Measurements from ENCODE around the gene KRTAP2-4.

KRTAP2-4 gene

DNA sequence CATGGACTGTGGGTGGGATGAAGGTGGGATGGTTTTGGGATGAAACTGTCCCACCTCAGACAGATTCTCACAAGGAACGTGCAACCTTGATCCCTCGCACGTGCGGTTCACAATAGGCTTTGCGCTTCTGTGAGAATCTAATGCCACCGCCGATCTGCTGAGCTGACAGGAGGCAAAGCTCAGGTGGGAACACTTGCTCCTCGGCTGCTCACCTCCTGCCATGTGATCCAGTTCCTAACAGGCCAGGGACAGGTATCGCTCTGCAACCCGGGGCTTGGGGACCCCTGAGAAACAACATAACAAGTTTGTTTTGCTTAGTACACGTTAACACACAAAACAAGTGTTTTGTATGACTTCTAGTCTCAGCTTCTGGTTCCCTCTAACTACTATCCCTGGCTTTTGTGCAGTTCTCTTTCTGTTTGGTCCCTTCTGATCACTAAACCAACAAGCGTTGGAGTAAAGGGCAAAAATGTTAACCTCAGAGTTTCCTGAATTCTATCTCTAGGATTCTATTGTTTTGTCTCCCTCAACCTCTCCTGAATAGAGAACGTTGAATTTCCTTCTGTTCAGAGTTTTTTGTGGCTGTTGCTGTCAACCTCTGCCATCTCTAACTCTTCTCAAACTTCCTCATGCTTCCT, 49.0 kb downstream of the KRTAP2-4 start:
- Histone ChIP-seq H3K9ac (ENCODE audit: low read length in 5 of 5) (no peak overlapping the region), H3K9me3 (ENCODE audit: control insufficient read depth in 5 of 5, low read length in 5 of 5) (peaks cover 0 to 6% (median 0%) of the 10 kb centered on the region in 5 donors), H3K27ac (ENCODE audit: low read depth, low read length) (no peak overlapping the region), H3K4me1 (ENCODE audit: control insufficient read depth in 5 of 5, insufficient read depth in 5 of 5, low read length in 5 of 5) (no peaks in the 10 kb centered on the region), H3K36me3 (ENCODE audit: control insufficient read depth in 5 of 5, insufficient read depth in 5 of 5, low read length in 5 of 5) (no peaks in the 10 kb centered on the region), H3K27me3 (ENCODE audit: control insufficient read depth in 5 of 5, insufficient read depth in 4 of 5, low read length in 5 of 5) (no peaks in the 10 kb centered on the region), H3K4me3 (ENCODE audit: low read depth in 1 of 5, low read length in 5 of 5) (no peak overlapping the region)

DNA sequence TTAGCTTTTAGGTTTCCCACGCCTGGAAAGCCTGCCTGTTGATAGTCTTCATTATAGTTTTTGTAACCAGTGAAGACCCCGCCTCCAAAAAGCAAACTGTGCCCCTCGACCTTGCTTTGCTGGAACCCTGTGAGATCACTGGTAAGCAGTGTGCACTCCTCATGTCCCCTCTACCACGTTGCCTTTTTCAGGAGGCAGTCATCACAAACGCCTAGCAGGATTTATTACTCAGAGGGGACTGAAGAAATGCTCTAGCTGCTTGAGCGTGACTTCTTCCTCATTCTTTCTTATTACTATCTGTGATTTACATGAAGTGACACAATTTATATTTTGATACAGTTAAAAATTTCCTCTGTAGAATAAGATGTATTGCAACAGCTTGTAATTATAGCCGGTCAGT, 50.2 kb downstream of the KRTAP2-4 start:
- no peaks in the 10 kb centered on the region for H3K4me1 ChIP-seq (ENCODE audit: control insufficient read depth in 5 of 5, insufficient read depth in 5 of 5, low read length in 5 of 5)
- no peaks in the 10 kb centered on the region for H3K9me3 ChIP-seq (ENCODE audit: control insufficient read depth in 5 of 5, low read length in 5 of 5)
- no peak overlapping the region for H3K4me3 ChIP-seq (ENCODE audit: low read depth in 1 of 5, low read length in 5 of 5)
- H3K36me3 ChIP-seq (ENCODE audit: control insufficient read depth in 5 of 5, insufficient read depth in 5 of 5, low read length in 5 of 5): no peaks in the 10 kb centered on the region
- no peak overlapping the region for H3K9ac ChIP-seq (ENCODE audit: low read length in 5 of 5)
- no peak overlapping the region for H3K27ac ChIP-seq (ENCODE audit: low read depth, low read length)
- no peaks in the 10 kb centered on the region for H3K27me3 ChIP-seq (ENCODE audit: control insufficient read depth in 5 of 5, insufficient read depth in 4 of 5, low read length in 5 of 5)
